Osteoblast (primary cell): ENCODE measurements around the gene TMEM82. TPM values are rescaled to one million over a fixed set of nuclear protein-coding genes. Genes with fewer than 3 reads are reported as not detected.

Source experiments
- DNase-seq: peaks from one replicate; pipeline ENCODE4 v3.0.0; 2011; ENCODE audit warnings: low spot score, mixed read lengths; ENCODE audit not compliant: insufficient read length; ENCODE audit errors: missing footprints
- H2AFZ ChIP-seq: 2 replicates; pipeline ENCODE4 v1.6.0; 2011; ENCODE audit warnings: mild to moderate bottlenecking, low read length
- H3K27ac ChIP-seq: 2 replicates; pipeline ENCODE4 v1.5.1; 2011; ENCODE audit warnings: mild to moderate bottlenecking, low read depth, low read length, moderate library complexity
- H3K27me3 ChIP-seq: 2 replicates; pipeline ENCODE4 v1.6.0; 2012; ENCODE audit warnings: mild to moderate bottlenecking, control low read depth, inconsistent platforms, low read length, moderate library complexity; ENCODE audit not compliant: insufficient read depth
- H3K36me3 ChIP-seq: 2 replicates; pipeline ENCODE4 v1.5.1; 2011; ENCODE audit warnings: mild to moderate bottlenecking, low read length, control low read depth, moderate library complexity; ENCODE audit not compliant: insufficient read depth
- H3K4me1 ChIP-seq: 2 replicates; pipeline ENCODE4 v1.5.1; 2011; ENCODE audit warnings: mild to moderate bottlenecking, low read length, control low read depth, moderate library complexity; ENCODE audit not compliant: insufficient read depth
- H3K4me2 ChIP-seq: 2 replicates; pipeline ENCODE4 v1.6.0; 2011; ENCODE audit warnings: mild to moderate bottlenecking, low read length; ENCODE audit not compliant: insufficient read depth
- H3K4me3 ChIP-seq: fragments of 200-600 bp; sonication (generic); 3 replicates; pipeline ENCODE4 v1.5.1; 2012; ENCODE audit warnings: mild to moderate bottlenecking, low read length, inconsistent platforms; ENCODE audit not compliant: insufficient read depth
- H3K79me2 ChIP-seq: 2 replicates; pipeline ENCODE4 v1.6.0; 2012; ENCODE audit warnings: mild to moderate bottlenecking, low read length, control low read depth, inconsistent platforms; ENCODE audit not compliant: insufficient read depth
- H3K9me3 ChIP-seq: 2 replicates; pipeline ENCODE4 v1.5.1; 2011; ENCODE audit warnings: low read depth, low read length, control low read depth
- H4K20me1 ChIP-seq: 2 replicates; pipeline ENCODE4 v1.6.0; 2012; ENCODE audit warnings: mild to moderate bottlenecking, low read length, control low read depth; ENCODE audit not compliant: insufficient read depth
- total RNA-seq: library from RNA; depleted of rRNA; stranded (reverse); fragments of >200 nt; gene quantifications from 2 replicates; pipeline ENCODE4 v1.2.3, GENCODE V29; 2012
- TF ChIP-seq, protein P1 (sequence below): IDR thresholded peaks from 2 replicates; pipeline ENCODE4 v1.5.1; 2011; ENCODE audit warnings: mild to moderate bottlenecking, low read depth, low read length, moderate library complexity; ENCODE audit errors: extremely low read depth

Gene TMEM82
- total RNA-seq, 1 donor = not detected

DNA sequence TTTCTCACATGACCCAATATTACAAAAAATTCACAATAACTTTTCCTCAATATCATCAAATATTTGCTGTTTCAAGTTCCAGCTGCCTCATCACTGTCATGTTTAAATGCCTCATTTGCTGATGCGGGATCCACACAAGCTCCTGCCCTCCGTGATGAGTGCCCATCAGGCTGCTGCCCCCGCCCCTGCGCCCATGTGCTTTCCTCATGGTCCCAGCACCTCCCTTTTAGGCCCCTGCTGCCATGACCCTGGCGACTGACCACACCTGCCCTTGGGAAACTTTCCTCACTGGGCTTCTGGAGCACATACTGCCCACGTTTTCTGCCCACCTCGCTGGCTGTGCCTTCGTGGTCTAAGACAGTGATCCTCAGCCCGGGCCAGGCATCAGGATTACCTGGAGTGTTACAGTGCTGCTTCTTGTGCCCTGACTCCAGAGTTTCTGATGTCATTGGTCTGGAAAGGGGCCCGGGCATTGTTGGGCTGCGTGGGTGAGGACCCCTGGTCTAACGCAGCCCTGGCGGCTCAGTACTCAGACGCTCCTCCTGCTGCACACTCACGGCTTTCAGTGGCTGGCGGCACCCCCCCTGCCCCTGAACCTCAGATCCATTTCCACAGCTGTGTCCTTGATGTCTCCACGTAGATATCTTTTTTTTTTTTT lies 37.6 kb upstream of the TMEM82 start:
- Histone ChIP-seq H3K4me3 (no peak overlapping the region), H3K4me2 (peak overlapping the region; percentile 83), H3K79me2 (peaks cover 86% of the 10 kb centered on the region), H3K27ac (peak overlapping the region; percentile 96), H3K9me3 (no peaks in the 10 kb centered on the region), H3K4me1 (peaks cover 27% of the 10 kb centered on the region), H2AFZ (no peak overlapping the region), H4K20me1 (peaks cover 15% of the 10 kb centered on the region), H3K27me3 (no peaks in the 10 kb centered on the region), H3K36me3 (peaks cover 12% of the 10 kb centered on the region)
- DNase-seq = peak; percentile 66
- TF ChIP-seq, protein P1, sequence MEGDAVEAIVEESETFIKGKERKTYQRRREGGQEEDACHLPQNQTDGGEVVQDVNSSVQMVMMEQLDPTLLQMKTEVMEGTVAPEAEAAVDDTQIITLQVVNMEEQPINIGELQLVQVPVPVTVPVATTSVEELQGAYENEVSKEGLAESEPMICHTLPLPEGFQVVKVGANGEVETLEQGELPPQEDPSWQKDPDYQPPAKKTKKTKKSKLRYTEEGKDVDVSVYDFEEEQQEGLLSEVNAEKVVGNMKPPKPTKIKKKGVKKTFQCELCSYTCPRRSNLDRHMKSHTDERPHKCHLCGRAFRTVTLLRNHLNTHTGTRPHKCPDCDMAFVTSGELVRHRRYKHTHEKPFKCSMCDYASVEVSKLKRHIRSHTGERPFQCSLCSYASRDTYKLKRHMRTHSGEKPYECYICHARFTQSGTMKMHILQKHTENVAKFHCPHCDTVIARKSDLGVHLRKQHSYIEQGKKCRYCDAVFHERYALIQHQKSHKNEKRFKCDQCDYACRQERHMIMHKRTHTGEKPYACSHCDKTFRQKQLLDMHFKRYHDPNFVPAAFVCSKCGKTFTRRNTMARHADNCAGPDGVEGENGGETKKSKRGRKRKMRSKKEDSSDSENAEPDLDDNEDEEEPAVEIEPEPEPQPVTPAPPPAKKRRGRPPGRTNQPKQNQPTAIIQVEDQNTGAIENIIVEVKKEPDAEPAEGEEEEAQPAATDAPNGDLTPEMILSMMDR = no peak

DNA sequence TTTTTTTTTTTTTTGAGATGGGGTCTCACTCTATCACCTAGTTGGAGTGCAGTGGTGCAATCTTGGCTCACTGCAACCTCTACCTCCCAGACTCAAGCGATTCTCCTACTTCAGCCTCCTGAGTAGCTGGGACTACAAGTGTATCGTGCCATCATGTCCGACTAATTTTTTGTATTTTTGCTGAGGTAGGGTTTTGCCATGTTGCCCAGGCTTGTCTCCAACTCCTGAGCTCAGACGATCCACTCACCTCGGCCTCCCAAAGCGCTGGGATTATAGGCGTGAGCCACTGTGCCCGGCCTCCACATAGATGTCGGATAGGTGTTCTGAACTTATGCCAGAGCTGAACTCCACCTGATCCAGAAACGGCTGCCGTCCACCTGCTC lies 37.1 kb upstream of the TMEM82 start:
- TF ChIP-seq, protein P1 = no peak
- Histone ChIP-seq H4K20me1 (peaks cover 9% of the 10 kb centered on the region), H3K4me2 (no peak overlapping the region), H3K4me3 (no peak overlapping the region), H3K27ac (no peak overlapping the region), H3K36me3 (peaks cover 12% of the 10 kb centered on the region), H3K9me3 (no peaks in the 10 kb centered on the region), H3K79me2 (peaks cover 84% of the 10 kb centered on the region), H3K4me1 (peaks cover 26% of the 10 kb centered on the region), H2AFZ (no peak overlapping the region), H3K27me3 (no peaks in the 10 kb centered on the region)
- no peak for DNase-seq

DNA sequence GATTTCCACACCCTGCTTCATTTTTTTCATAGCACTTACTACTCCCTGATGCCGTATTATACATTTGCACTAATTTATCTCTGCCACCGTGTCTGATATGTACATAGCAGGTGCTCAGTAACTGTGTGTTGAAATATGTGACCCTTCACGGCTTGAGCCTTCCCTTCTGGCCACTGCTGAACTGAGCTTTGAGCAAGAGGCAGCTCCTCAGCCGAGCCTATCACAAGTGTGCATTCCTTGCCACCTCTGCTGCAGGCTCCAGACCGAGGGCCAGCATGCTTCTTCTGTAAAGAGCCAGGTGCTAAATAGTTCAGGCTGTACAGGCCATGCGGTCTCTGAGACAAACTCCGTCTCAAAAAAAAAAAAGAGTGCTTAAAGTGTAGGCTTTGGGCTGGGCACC lies 35.5 kb upstream of the TMEM82 start:
- peaks cover 85% of the 10 kb centered on the region for H3K79me2 ChIP-seq
- no peak overlapping the region for H3K27ac ChIP-seq
- no peaks in the 10 kb centered on the region for H3K9me3 ChIP-seq
- no peaks in the 10 kb centered on the region for H3K27me3 ChIP-seq
- peaks cover 8% of the 10 kb centered on the region for H3K36me3 ChIP-seq
- H2AFZ ChIP-seq = no peak overlapping the region
- DNase-seq = peak; percentile 37
- H3K4me3 ChIP-seq = no peak overlapping the region
- H3K4me1 ChIP-seq = peaks cover 22% of the 10 kb centered on the region
- TF ChIP-seq, protein P1 = no peak
- H3K4me2 ChIP-seq = no peak overlapping the region
- peaks cover 6% of the 10 kb centered on the region for H4K20me1 ChIP-seq

DNA sequence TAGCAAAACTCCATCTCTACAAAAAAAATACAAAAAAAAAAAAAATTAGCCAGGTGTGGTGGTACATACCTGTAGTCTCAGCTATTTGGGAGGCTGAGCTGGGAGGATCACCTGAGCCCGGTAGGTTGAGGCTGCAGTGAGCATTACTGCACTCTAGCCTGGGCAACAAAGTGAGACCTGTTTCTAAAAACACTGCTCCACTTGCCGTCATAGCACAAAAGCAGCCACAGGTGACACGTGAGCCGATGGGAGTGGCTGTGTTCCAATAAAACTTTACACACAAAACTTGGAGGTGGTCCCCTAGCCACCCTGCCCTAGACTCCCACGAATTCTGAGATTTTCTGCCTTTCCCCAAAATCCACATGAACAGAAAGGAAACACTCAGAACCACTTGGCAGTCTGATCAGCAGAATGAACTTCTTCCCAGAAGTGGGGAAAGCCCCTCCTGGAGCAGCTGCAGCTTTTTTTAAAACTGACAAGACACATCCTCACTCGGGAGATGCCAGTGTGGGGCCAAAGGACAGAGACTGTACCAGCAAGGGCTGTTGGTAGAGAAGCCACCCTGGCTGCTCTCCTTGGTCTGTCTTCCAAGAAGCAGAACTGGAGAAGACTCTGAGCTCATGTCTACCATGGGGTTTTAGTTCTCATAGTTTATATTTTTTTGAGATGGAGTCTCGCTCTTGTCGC lies 34.9 kb upstream of the TMEM82 start:
- Histone ChIP-seq H3K36me3 (peaks cover 8% of the 10 kb centered on the region), H3K27me3 (no peaks in the 10 kb centered on the region), H3K79me2 (peaks cover 83% of the 10 kb centered on the region), H3K27ac (no peak overlapping the region), H3K4me2 (no peak overlapping the region), H2AFZ (no peak overlapping the region), H3K4me3 (no peak overlapping the region), H4K20me1 (peaks cover 10% of the 10 kb centered on the region), H3K4me1 (peaks cover 22% of the 10 kb centered on the region), H3K9me3 (no peaks in the 10 kb centered on the region)
- DNase-seq = peak; percentile 30
- TF ChIP-seq, protein P1 = no peak
